ENCODE measurements around the gene ATP5F1C.
"Not testable (repeated sequence)": the region's sequence is repeated elsewhere in the genome, so short reads cannot be mapped to it uniquely, and the experiment has no call there.

ATP5F1C gene

DNA sequence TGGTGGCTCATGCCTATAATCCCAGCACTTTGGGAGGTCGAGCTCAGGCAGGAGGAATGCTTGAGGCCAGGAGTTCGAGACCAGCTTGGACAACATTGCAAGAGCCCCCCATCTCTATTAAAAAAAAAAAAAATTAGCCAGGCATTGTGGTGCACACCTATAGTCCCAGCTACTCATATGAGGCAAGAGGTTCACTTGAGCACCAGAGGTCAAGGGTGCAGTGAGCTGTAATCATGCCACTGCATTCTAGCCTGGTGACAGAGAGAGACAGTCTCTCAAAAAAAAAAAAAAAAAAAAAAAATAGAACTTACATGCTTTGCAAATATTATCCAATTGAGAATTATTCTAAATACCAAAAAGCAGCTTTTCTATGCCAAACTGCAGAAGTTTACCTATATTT lies 11.2 kb upstream of the ATP5F1C start:
- H3K4me3 ChIP-seq (replicated peaks; ENCODE audit: low read depth, low read length): no peak overlapping the region
- no peak for TF ChIP-seq CTCF (IDR thresholded peaks at IDR 0.05; ENCODE audit: low read depth, low read length, missing control alignments)
- no peak for DNase-seq (ENCODE audit: extremely low read depth, low read depth)

DNA sequence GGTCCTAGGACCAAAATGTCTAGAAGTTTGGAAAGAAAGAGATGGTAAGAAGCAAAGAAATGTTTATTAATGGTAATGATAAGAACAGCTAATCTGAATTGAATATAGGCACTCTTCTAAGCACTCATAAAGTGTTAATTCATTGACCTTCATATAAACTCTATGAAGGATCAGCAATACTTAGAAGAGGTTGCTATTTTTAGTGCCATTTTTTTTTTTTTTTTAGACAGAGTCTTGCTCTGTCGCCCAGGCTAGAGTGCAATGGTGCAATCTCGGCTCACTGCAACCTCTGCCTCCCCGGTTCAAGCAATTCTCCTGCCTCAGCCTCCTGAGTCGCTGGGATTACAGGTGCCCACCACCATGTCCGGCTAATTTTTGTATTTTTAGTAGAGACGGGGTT lies 5.8 kb upstream of the ATP5F1C start:
- not testable (repeated sequence) for H3K4me3 ChIP-seq (replicated peaks; ENCODE audit: low read depth, low read length); DNase-seq (ENCODE audit: extremely low read depth, low read depth)

GRCh38 chr10:7786430-7786829 lies 1.5 kb upstream of the ATP5F1C start:
- TF ChIP-seq CTCF (IDR thresholded peaks at IDR 0.05; ENCODE audit: low read depth, low read length, missing control alignments): no peak
- DNase-seq (ENCODE audit: extremely low read depth, low read depth): no peak
- H3K4me3 ChIP-seq (replicated peaks; ENCODE audit: low read depth, low read length): peak overlapping the region; percentile 95

DNA sequence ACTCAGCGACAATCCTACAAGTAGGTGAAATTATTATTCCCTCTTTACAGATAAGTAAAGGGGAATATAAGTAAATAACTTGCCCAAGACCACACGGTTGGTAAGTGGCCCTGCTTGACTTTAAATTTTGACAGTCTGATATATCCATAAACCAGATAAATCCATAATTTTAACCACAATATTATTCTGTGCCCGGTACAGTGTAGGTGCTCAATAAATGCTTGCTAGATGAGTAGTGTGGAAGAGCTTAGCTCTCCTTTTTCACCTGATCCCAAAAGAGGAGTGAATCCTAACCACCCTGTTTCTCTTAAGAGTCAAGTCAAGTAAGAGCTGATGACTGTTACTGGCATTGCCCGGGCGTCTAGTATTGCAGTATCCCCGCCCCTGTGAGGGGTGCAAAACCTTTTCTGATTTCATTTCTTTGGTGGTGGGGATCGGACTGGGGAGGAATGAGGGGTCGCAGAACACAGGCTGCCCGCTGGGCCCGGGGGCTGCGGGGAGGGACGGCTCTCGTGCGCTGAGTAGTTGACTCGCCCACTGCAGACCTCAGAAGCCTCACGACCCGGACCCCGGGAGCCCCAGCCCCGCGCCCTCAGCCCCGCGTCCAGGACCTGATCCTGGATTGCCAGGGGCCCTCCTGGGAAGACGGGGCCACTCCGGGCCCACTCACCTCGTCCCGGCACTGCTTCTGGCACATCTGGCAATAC lies 674 bp upstream of the ATP5F1C start:
- TF ChIP-seq CTCF (IDR thresholded peaks at IDR 0.05; ENCODE audit: low read depth, low read length, missing control alignments): no peak
- no peak for DNase-seq (ENCODE audit: extremely low read depth, low read depth)
- H3K4me3 ChIP-seq (replicated peaks; ENCODE audit: low read depth, low read length): peak overlapping the region; percentile 95

GRCh38 chr10:7788639-7789286 lies 786 bp downstream of the ATP5F1C start:
- no peak for TF ChIP-seq CTCF (IDR thresholded peaks at IDR 0.05; ENCODE audit: low read depth, low read length, missing control alignments)
- DNase-seq (ENCODE audit: extremely low read depth, low read depth): no peak
- peak overlapping the region; percentile 95 for H3K4me3 ChIP-seq (replicated peaks; ENCODE audit: low read depth, low read length)

DNA sequence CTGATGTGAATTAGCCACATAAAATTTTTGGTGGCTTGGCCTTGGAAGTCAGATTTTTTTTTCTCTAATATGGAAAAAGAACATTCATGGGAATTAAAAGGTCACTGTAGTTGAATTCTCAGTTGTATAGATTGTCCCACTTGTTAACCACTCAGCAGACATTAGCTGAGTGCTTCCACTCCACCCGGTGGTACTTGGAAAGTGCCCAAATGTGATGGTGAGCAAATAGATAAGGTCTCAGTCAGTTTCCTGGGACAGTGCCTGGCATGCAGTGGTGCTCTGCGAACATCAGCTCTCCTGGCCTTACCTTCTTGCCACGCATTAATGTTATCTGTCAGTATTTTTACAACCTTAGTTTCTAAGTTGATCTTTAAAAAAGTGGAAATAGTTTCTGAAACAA lies 1.4 kb downstream of the ATP5F1C start:
- H3K4me3 ChIP-seq (replicated peaks; ENCODE audit: low read depth, low read length): peak overlapping the region; percentile 95
- DNase-seq (ENCODE audit: extremely low read depth, low read depth): no peak
- no peak for TF ChIP-seq CTCF (IDR thresholded peaks at IDR 0.05; ENCODE audit: low read depth, low read length, missing control alignments)

DNA sequence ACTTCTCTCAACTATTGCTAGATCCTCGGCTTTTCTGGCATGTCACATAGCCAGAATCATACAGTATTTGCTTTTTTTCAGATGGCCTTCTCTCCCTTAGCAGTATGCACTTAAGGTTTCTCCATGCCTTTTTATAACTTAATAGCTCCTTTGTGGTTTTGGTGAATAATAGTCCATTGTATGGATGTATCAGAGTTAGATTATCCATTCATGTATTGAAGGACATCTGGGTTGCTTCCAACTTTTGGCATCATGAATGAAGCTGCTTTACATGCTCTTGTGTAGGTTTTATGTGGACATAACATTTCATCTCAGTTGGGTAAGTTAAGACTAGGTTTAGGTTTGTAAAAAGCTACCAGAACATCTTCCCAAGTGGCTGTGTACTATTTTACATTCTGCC lies 4.6 kb downstream of the ATP5F1C start:
- no peak for TF ChIP-seq CTCF (IDR thresholded peaks at IDR 0.05; ENCODE audit: low read depth, low read length, missing control alignments)
- no peak overlapping the region for H3K4me3 ChIP-seq (replicated peaks; ENCODE audit: low read depth, low read length)
- no peak for DNase-seq (ENCODE audit: extremely low read depth, low read depth)

All from HFF-Myc (cell line).